Dendritic cell treated with granulocyte-macrophage colony-stimulating factor and Interleukin-4, amounts not matched to agents 40 ng/mL and 50 ng/mL, for 4 days (primary cell): Measurements from ENCODE around the gene ZFP62.
"Not testable (repeated sequence)": the region's sequence is repeated elsewhere in the genome, so short reads cannot be mapped to it uniquely, and the experiment has no call there.

Experiments
- H3K27ac Mint-ChIP-seq: one replicate; pipeline ENCODE4 v1.8.0; 2022; ENCODE audit warnings: mild to moderate bottlenecking, mixed read lengths
- H3K27me3 Mint-ChIP-seq: one replicate; pipeline ENCODE4 v1.8.0; 2022; ENCODE audit warnings: mild to moderate bottlenecking, mixed read lengths
- H3K36me3 Mint-ChIP-seq: one replicate; pipeline ENCODE4 v1.8.0; 2022; ENCODE audit warnings: low read depth, mixed read lengths
- H3K4me1 Mint-ChIP-seq: one replicate; pipeline ENCODE4 v1.8.0; 2022; ENCODE audit warnings: low read depth, mixed read lengths
- H3K4me3 Mint-ChIP-seq: one replicate; pipeline ENCODE4 v1.8.0; 2022; ENCODE audit warnings: mild to moderate bottlenecking, moderate library complexity, mixed read lengths
- H3K9me3 Mint-ChIP-seq: one replicate; pipeline ENCODE4 v1.8.0; 2022; ENCODE audit warnings: mixed read lengths
- intact Hi-C: fragments of 100-400 bp; cut with micrococcal nuclease; formaldehyde crosslinking; loops from one replicate; pipeline ENCODE4 v1.15.0; 2022

ZFP62 gene

DNA sequence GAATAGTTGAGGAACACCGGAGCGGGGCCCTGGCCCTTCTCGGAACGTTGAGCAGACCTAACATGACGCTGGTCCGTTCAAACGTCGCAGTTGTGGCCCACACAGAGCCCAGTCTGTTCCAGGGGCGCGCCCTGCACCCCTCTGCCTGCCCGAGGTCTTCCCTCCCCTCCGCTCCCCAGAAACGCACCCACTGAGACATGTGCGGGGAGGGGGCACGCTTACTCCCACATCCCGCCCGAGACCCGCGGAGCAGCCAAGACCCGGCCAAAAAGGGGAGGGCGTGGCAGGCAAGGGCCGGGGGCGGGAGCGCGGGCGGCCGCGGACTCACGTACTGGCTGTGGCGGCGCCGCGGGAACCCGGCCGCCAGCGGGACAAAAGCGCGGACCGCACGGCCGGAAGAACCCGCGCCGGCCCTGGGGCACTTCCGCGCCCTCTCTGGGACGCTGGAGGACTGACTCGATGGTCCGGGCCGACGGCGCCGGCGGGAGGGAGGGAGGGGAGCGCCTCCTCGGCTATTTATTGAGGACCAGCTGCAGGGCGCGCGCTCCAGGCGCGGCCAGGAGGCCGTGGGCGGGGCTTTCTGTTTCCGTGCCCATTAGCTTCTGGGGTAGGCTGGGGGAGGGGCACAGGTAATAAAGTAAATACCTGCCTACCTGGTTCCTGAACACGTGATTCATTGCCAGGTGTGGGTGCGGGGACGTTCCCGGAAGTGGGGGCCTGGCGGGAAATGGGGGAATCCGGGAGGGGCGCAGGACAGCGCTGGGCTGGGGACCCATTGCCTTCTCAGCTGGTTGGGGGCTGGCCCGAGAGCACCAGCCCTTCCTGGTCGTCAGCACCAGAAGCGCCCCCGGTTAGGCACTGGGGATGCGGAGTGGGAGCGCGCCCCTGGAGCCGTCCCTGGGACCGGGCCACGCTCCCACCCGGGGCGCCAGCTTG is at the start of gene ZFP62:
Gene ZFP62 (minus strand): TSS at position 390 of the 936 bp plus-strand sequence. CDS start 57 bp downstream, at position 333.
- Mint-ChIP-seq H3K9me3 (no peaks in the 10 kb centered on the region), H3K36me3 (peaks cover 25% of the 10 kb centered on the region), H3K27ac (peak within 1 kb of the TSS; percentile 88), H3K4me1 (peaks cover 22% of the 10 kb centered on the region), H3K4me3 (peak within 1 kb of the TSS; percentile 91), H3K27me3 (peaks cover 5% of the 10 kb centered on the region)
- intact Hi-C loops: loop anchor here (2.0 to 5.0 kb wide), 4 partner anchors 30 to 381 kb away; partner anchors contain the start of genes MGAT1 and RACK1

DNA sequence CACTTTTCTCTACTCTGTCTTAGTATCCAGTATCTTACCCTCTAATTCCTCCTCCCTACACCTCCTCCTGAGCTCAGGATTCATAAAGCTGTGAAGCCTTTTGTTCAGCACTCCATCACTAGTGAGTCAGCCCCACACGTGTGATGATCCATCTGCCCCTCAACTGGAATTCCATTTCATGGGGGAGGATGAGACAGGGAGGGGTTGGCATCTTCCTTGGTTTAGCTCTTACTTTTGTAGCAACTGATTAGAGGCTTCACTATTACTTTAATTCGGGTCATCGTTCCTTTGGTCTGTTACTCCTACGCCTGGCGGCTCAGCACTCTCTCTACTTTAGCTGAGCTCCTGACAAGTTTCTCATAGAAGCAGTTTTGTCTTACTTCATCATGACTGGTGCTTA is 49.7 kb upstream of the ZFP62 start:
- intact Hi-C loops: no loop called here
- Mint-ChIP-seq H3K36me3 (no peaks in the 10 kb centered on the region), H3K27me3 (no peaks in the 10 kb centered on the region), H3K4me3 (no peak overlapping the region), H3K9me3 (peaks cover 3% of the 10 kb centered on the region), H3K4me1 (peaks cover 8% of the 10 kb centered on the region), H3K27ac (no peak overlapping the region)

DNA sequence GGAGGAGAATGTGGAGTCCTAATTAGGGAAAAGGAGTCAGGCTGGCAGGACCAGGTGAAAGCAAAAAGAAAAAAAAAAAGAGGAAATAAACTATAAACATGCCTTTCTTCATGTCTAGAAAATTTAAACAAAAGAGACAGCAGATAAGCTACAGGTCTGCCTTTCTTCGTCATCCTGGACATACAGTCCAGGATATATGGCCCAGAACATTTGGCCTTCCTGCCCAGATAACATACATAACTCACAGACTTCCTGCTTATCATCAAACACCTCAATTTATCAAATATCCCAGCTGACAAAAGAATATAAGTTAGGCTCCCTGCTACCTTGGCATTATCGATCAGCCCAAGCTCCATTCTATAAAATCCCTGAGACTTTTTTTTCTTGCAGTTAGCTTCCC is 49.1 kb upstream of the ZFP62 start:
- Mint-ChIP-seq H3K36me3 (no peaks in the 10 kb centered on the region), H3K27ac (no peak overlapping the region), H3K9me3 (no peaks in the 10 kb centered on the region), H3K4me3 (no peak overlapping the region), H3K27me3 (no peaks in the 10 kb centered on the region), H3K4me1 (peaks cover 7% of the 10 kb centered on the region)
- intact Hi-C loops: no loop called here

DNA sequence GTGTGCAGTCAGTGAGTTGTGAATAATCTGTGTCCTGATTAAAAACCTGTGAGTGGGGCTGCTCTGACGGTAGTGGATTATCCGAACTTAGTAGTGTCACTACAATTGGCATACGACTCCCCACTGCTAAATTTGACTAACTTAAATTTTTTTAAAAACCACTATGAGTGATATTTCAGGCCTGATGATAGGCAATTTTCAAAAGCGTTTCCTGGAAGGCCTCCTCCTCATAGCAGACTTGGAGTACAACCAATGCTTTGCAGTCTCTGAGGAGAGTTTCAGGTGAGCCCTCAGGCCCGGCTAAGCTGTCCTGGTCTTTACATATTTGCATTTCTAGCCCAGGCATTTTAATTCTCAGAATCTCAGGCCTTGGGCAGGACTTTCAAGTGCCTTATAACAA is 48.7 kb upstream of the ZFP62 start:
- intact Hi-C loops: no loop called here
- H3K27ac Mint-ChIP-seq: no peak overlapping the region
- H3K4me3 Mint-ChIP-seq: no peak overlapping the region
- no peaks in the 10 kb centered on the region for H3K27me3 Mint-ChIP-seq
- H3K36me3 Mint-ChIP-seq: no peaks in the 10 kb centered on the region
- H3K9me3 Mint-ChIP-seq: no peaks in the 10 kb centered on the region
- H3K4me1 Mint-ChIP-seq: peaks cover 7% of the 10 kb centered on the region

DNA sequence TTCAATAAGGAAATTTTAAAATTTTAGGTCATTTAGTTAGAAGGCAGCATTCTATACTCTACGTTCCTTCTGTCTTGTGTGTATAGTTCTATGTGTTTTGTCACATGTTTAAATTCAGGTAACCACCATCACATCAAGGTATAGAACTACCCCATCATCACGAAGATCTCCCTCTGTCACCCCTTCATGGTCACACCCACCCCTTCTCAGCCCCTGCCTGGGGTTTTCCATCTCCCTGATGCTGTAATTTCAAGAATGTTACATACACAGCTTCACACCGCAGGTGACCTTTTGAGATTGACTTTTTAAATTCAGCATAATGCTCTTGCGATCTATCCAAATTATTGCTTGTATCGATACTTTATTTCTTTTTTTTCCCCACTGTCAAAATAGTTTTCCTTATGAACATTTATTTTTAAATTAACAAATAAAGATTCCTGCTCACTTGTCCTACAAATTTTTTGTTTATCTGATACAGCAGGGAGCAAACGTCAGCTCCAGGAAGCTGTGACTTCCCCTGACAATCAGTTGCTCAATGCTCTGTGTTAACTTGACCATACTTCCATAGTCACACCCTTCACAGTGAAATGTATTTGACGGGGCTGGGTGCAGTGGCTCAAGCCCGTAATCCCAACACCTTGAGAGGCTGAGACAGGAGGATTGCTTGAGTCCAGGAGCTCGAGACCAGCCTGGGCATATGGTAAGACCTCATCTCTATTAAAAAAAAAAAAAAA is 48.1 kb upstream of the ZFP62 start:
- Mint-ChIP-seq H3K4me3 (no peak overlapping the region), H3K27ac (no peak overlapping the region), H3K4me1 (peaks cover 7% of the 10 kb centered on the region), H3K27me3 (no peaks in the 10 kb centered on the region), H3K9me3 (no peaks in the 10 kb centered on the region), H3K36me3 (no peaks in the 10 kb centered on the region)
- intact Hi-C loops: no loop called here

DNA sequence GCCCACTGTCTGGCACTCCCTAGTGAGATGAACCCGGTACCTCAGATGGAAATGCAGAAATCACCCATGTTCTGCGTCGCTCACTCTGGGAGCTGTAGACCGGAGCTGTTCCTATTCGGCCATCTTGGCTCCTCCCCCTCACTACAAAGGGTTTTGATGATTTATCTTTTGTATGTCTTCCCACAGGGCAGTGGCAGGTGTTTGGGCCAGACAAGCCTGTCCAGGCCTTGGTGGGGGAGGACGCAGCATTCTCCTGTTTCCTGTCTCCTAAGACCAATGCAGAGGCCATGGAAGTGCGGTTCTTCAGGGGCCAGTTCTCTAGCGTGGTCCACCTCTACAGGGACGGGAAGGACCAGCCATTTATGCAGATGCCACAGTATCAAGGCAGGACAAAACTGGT is 47.3 kb upstream of the ZFP62 start:
- H3K27ac Mint-ChIP-seq: no peak overlapping the region
- no peaks in the 10 kb centered on the region for H3K27me3 Mint-ChIP-seq
- H3K4me3 Mint-ChIP-seq: no peak overlapping the region
- intact Hi-C loops: no loop called here
- no peaks in the 10 kb centered on the region for H3K36me3 Mint-ChIP-seq
- no peaks in the 10 kb centered on the region for H3K9me3 Mint-ChIP-seq
- peaks cover 7% of the 10 kb centered on the region for H3K4me1 Mint-ChIP-seq

- intact Hi-C loops: no loop called here
- no peak overlapping the region for H3K4me3 Mint-ChIP-seq
- no peaks in the 10 kb centered on the region for H3K4me1 Mint-ChIP-seq
- H3K36me3 Mint-ChIP-seq: no peaks in the 10 kb centered on the region
- H3K27ac Mint-ChIP-seq: no peak overlapping the region
- no peaks in the 10 kb centered on the region for H3K9me3 Mint-ChIP-seq
- H3K27me3 Mint-ChIP-seq: peaks cover 8% of the 10 kb centered on the region
These were observed 40.4 kb upstream of the ZFP62 start for GRCh38 chr5:180901319-180902009.

- no peaks in the 10 kb centered on the region for H3K4me1 Mint-ChIP-seq
- intact Hi-C loops: no loop called here
- no peak overlapping the region for H3K4me3 Mint-ChIP-seq
- H3K36me3 Mint-ChIP-seq: no peaks in the 10 kb centered on the region
- peaks cover 8% of the 10 kb centered on the region for H3K27me3 Mint-ChIP-seq
- no peaks in the 10 kb centered on the region for H3K9me3 Mint-ChIP-seq
- H3K27ac Mint-ChIP-seq: no peak overlapping the region
These were observed 39.1 kb upstream of the ZFP62 start for GRCh38 chr5:180900178-180900577.

DNA sequence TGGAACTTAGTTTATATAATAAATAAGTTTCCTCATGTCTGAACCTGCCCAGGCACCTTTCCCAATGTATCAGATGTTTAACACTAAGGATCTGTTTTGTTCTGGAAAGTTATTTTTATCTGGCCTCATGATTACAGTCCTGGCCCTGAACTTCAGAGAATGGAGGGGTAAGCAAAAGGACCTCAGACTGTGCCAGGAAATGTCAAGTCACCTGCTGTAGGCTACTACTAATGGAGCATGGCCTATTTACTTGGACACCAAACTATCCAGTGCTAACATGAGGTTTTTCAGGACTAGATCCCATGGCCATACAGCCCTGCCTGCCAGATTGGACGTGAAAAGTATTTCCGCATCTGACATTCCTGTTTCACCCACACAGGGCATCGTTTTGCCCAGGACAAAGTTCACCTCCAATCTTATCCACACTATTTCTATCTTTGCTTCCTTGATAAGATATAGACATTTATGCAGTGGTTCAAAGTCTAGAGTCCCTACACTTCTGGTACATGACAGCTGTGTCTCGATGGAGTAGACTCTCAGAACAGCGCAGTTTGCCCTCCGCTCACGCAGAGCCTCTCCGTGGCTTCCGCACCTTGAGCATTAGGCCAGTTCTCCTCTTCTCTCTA is 37.7 kb upstream of the ZFP62 start, which contains the start of gene BTNL8:
Gene BTNL8 (plus strand): TSS at position 539 of the 626 bp plus-strand sequence. CDS start 152 bp downstream, outside the sequence.
- Mint-ChIP-seq H3K27ac (no peak within 1 kb of the TSS), H3K27me3 (peaks cover 14% of the 10 kb centered on the region), H3K4me1 (no peaks in the 10 kb centered on the region), H3K4me3 (no peak within 1 kb of the TSS), H3K36me3 (no peaks in the 10 kb centered on the region), H3K9me3 (peaks cover 6% of the 10 kb centered on the region)
- intact Hi-C loops: no loop called here

- H3K36me3 Mint-ChIP-seq, H3K4me3 Mint-ChIP-seq, H3K4me1 Mint-ChIP-seq, H3K9me3 Mint-ChIP-seq, intact Hi-C loops, H3K27ac Mint-ChIP-seq: not testable (repeated sequence)
- H3K27me3 Mint-ChIP-seq: peaks cover 42% of the 10 kb centered on the region
These were observed 34.3 kb upstream of the ZFP62 start for GRCh38 chr5:180895330-180895729.

DNA sequence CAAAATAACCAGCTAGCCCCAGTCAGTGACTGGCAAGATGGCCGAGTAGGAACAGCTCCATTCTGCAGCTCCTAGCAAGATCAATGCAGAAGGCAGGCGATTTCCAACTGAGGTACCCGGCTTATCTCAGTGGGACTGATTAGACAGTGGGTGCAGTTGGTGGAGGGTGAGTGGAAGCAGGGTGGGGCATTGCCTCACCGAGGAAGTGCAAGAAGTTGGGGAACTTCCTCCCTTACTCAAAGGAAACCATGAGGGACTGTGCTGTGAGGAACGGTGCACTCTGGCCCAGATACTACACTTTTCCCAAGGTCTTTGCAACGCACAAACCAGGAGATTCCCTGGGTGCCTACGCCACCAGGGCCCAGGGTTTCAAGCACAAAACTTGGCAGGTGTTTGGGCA is 28.3 kb upstream of the ZFP62 start:
- Mint-ChIP-seq H3K27me3 (peaks cover 46% of the 10 kb centered on the region), H3K4me3 (no peak overlapping the region), H3K36me3 (no peaks in the 10 kb centered on the region)

DNA sequence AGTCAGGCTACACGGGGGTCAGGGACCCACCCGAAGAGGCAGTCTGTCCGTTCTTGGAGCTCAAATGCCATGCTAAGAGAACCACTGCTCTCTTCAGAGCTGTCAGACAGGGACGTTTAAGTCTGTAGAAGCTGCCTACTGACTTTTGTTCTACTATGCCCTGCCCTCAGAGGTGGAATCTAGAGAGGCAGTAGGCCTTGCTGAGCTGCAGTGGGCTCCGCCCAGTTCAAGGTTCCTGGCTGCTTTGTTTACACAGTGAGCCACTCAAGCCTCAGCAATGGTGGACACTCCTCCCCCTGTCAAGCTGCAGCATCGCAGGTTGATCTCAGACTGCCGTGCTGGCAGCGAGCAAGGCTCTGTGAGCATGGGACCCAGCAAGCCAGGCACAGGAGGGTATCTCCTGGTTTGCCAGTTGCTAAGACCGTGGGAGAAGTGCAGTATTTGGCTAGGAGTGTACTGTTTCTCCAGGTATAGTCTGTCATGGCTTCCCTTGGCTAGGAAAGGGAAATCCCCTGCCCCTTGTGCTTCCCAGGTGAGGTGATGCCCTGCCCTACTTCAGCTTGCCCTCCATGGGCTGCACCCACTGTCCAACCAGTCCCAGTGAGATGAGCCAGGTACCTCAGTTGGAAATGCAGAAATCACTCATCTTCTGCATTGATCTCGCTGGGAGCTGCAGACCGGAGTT is 24.9 kb upstream of the ZFP62 start:
- H3K36me3 Mint-ChIP-seq, intact Hi-C loops, H3K9me3 Mint-ChIP-seq, H3K4me1 Mint-ChIP-seq, H3K27ac Mint-ChIP-seq, H3K4me3 Mint-ChIP-seq: not testable (repeated sequence)
- H3K27me3 Mint-ChIP-seq: peaks cover 47% of the 10 kb centered on the region

More for the DNA sequence above, 28.3 kb upstream of the ZFP62 start:
- Mint-ChIP-seq H3K27ac (no peak overlapping the region), H3K4me1 (peaks cover 9% of the 10 kb centered on the region), H3K9me3 (peaks cover 6% of the 10 kb centered on the region)
- intact Hi-C loops: no loop called here

DNA sequence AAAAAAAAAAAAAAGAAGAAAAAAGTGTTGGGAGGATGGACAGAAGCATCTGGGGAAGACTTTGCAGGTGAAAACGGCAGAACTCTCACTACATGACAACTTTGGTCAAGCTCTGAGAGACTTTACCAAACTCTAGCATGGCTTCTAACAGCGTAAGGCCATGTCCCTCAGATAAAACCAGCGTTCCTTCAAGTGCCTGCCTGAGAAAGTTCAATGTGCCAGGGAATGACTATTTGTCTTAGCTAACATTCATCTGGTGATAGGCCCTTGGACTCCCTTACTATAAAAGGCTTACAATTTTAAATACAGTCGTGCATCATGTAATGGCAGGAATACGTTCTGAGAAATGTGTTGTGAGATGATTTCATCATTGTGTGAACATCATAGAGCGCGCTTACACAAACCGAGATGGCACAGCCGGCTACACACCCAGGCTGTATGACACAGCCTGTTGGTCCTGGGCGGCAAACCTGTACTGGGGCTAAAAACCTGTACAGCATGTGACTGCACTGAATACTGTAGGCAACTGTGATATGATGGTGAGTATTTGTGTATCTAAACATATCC is 14.9 kb upstream of the ZFP62 start:
- Mint-ChIP-seq H3K4me1 (peaks cover 30% of the 10 kb centered on the region), H3K36me3 (no peaks in the 10 kb centered on the region), H3K9me3 (peaks cover 9% of the 10 kb centered on the region), H3K27me3 (peaks cover 12% of the 10 kb centered on the region), H3K27ac (no peak overlapping the region), H3K4me3 (no peak overlapping the region)
- intact Hi-C loops: no loop called here
